ENCODE measurements around the gene OSBPL5.

DNA sequence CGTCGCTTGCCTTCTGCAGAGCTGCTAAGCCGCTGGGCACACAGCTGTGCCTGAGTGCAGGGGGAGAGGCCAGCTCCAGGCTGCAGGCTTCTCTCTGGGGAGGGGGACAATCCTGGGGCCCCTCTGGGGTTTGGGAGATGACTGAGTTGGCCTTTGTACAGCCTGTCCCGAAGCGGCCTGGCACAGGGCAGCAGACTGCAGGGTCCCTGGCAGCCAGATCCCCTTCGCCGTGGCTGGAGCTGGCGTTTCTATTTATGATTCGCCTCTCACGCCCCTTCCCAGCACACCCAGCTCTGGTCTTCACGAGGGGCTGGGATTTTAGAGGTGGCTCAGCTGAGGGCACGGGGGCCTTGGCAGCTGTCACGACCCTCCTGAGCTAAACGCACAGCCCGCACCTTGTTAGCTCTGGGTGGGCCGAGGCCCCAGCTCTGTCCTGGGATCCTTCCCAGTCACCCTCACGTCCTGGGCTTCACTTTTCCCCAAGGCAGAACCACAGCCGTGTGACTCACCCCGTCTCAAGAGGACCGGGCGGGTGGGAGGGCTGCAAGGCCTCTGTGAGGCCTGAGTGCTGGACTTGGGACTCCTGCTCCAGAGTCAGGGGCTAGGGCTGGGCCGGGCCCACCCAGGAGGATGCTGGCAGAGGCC is 18.4 kb downstream of the OSBPL5 start:
- TF ChIP-seq, protein P1, sequence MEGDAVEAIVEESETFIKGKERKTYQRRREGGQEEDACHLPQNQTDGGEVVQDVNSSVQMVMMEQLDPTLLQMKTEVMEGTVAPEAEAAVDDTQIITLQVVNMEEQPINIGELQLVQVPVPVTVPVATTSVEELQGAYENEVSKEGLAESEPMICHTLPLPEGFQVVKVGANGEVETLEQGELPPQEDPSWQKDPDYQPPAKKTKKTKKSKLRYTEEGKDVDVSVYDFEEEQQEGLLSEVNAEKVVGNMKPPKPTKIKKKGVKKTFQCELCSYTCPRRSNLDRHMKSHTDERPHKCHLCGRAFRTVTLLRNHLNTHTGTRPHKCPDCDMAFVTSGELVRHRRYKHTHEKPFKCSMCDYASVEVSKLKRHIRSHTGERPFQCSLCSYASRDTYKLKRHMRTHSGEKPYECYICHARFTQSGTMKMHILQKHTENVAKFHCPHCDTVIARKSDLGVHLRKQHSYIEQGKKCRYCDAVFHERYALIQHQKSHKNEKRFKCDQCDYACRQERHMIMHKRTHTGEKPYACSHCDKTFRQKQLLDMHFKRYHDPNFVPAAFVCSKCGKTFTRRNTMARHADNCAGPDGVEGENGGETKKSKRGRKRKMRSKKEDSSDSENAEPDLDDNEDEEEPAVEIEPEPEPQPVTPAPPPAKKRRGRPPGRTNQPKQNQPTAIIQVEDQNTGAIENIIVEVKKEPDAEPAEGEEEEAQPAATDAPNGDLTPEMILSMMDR (IDR thresholded peaks at IDR 0.05): no peak
- TF ChIP-seq POLR2A (IDR thresholded peaks at IDR 0.05): no peak
- TF ChIP-seq POLR2AphosphoS5 (IDR thresholded peaks at IDR 0.05): no peak

Data from stomach (tissue), 4 donors.